ENCODE measurements around the gene ZNF469. TPM values are rescaled to one million over a fixed set of nuclear protein-coding genes. Genes with fewer than 3 reads are reported as not detected.

Gene ZNF469
- total and polyA plus RNA-seq, 9 of the 15 experiments (the other 6 are each of a cell fraction or from before 2014, with no cell fraction given): 0.01 to 0.04 TPM; not detected in 7

DNA sequence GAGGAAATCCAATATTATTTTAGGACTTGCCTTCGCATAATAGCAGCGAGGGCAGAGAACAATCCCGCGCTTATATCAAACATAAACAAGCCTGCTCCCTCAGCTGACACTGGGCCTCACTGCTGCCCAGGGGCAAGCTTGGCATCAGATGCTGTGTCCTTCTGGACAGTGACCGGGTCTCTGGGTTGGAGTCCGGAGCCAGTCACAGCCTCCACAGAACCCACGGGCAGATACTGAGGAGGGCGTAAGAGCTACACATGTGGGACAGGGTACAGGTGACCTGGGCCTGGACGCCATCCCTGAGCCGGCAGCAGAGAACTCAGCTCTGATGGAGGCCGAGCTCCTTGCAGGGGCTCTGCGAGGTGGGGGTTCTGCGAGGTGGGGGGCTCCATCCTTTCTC is 14.7 kb upstream of the ZNF469 start:
- no peak for DNase-seq (ENCODE audit: extremely low read depth in 1 of 4, low spot score in 3 of 4)
- FAIRE-seq: no peak
- no peaks in the 10 kb centered on the region for H4K20me1 ChIP-seq (replicated peaks; ENCODE audit: control insufficient read depth, insufficient read depth, low read length)
- H3K27me3 ChIP-seq (ENCODE audit: control insufficient read depth in 2 of 2, insufficient read depth in 2 of 2, low read length in 2 of 2): peaks cover 0 to 44% of the 10 kb centered on the region in 2 experiments; a peak in 3 of 5 replicates
- no peak overlapping the region for H3K9ac ChIP-seq (ENCODE audit: insufficient read depth in 1 of 2, low read depth in 2 of 2, low read length in 2 of 2)
- no peak for ATAC-seq
- WGBS (ENCODE audit: insufficient coverage, low coverage, missing lambda C conversion rate): 12% methylated on average over 13 of the region's 13 CpGs
- no peak for TF ChIP-seq HMGN3 (IDR thresholded peaks at IDR 0.05; ENCODE audit: borderline replicate concordance, extremely low read depth, insufficient read length, low read depth, low read length)
- no peaks in the 10 kb centered on the region for H3K4me1 ChIP-seq (replicated peaks in 1 of 2; ENCODE audit: control insufficient read depth in 2 of 2, insufficient read depth in 2 of 2, low read length in 2 of 2)
- no peak overlapping the region for H3K27ac ChIP-seq (ENCODE audit: extremely low read depth, low read depth, low read length)
- in situ Hi-C loops (cut with MboI) (no loop called here), intact Hi-C loops (cut with micrococcal nuclease) (no loop called here)
- no peaks in the 10 kb centered on the region for H3K36me3 ChIP-seq (ENCODE audit: control insufficient read depth, insufficient read depth, low read length)
- ChIA-PET POLR2A (interaction anchor here (0.9 to 1.4 kb wide), 3 partner anchors 8 to 78 kb away, joined by 3 to 5 read pairs (median 3); no protein-coding TSS in a partner anchor), CTCF (ENCODE audit: low intra/inter-chr PET ratio) (no interaction called here)
- no peak overlapping the region for H3K4me2 ChIP-seq (ENCODE audit: insufficient read depth, low read length)
- no TSS peak for BruUV-seq (replicated peaks)
- peaks cover 8% of the 10 kb centered on the region; the same call in 1 of the 2 replicates for H3K9me3 ChIP-seq (replicated peaks; ENCODE audit: control insufficient read depth, insufficient read depth, low read depth, low read length)
- no peak overlapping the region for H3K4me3 ChIP-seq
- no peaks in the 10 kb centered on the region for H3K9me1 ChIP-seq (ENCODE audit: control insufficient read depth, insufficient read depth, low read length)
- no peaks in the 10 kb centered on the region for H3K79me2 ChIP-seq (ENCODE audit: control insufficient read depth, insufficient read depth, low read length)
- H2AFZ ChIP-seq (ENCODE audit: low read depth, low read length): no peak overlapping the region

DNA sequence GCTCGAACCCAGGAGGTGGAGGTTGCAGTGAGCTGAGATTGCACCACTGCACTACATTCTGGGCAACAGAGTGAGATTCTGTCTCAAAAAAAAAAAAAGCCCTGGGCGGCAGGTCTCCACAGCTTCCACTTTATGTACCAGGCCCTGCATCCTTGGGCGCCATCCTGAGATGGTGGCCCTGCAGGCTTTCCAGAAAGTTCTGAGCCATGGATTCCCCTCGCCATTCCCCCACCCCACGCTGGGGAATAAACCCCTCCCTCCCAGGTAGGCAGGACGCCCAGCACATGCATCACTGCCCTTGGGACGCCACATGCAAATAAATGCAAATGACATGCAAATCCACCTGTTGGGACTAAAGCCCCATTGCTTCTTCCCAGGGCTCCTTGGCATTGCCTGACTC is 13.8 kb upstream of the ZNF469 start:
- peaks cover 2 to 46% of the 10 kb centered on the region in 2 experiments; a peak in 4 of 5 replicates for H3K27me3 ChIP-seq (ENCODE audit: control insufficient read depth in 2 of 2, insufficient read depth in 2 of 2, low read length in 2 of 2)
- POLR2A ChIA-PET: no interaction called here
- ATAC-seq: no peak
- no peak overlapping the region for H3K27ac ChIP-seq (ENCODE audit: extremely low read depth, low read depth, low read length)
- H3K36me3 ChIP-seq (ENCODE audit: control insufficient read depth, insufficient read depth, low read length): no peaks in the 10 kb centered on the region
- no peak overlapping the region for H3K9ac ChIP-seq (ENCODE audit: insufficient read depth in 1 of 2, low read depth in 2 of 2, low read length in 2 of 2)
- TF ChIP-seq HOXB6 (CRISPR knock-in tag; IDR thresholded peaks at IDR 0.05; ENCODE audit: borderline replicate concordance) (no peak), RCOR1 (IDR thresholded peaks at IDR 0.05; ENCODE audit: borderline replicate concordance in 1 of 2, low read depth in 2 of 2, low read length in 2 of 2) (no peak), ZNF263 (CRISPR knock-in tag; IDR thresholded peaks at IDR 0.05; ENCODE audit: borderline replicate concordance) (no peak), ZNF696 (CRISPR knock-in tag; conservative IDR thresholded peaks at IDR 0.05) (no peak), WHSC1 (IDR thresholded peaks at IDR 0.05; ENCODE audit: low read length) (no peak), GTF2A2 (tag; IDR thresholded peaks at IDR 0.05) (no peak), SAFB2 (IDR thresholded peaks at IDR 0.05; ENCODE audit: borderline replicate concordance, low read depth, low read length, severe bottlenecking) (no peak)
- TF ChIP-seq, protein P1, sequence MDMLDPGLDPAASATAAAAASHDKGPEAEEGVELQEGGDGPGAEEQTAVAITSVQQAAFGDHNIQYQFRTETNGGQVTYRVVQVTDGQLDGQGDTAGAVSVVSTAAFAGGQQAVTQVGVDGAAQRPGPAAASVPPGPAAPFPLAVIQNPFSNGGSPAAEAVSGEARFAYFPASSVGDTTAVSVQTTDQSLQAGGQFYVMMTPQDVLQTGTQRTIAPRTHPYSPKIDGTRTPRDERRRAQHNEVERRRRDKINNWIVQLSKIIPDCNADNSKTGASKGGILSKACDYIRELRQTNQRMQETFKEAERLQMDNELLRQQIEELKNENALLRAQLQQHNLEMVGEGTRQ (CRISPR knock-in tag; IDR thresholded peaks at IDR 0.05): no peak
- no peaks in the 10 kb centered on the region for H3K9me1 ChIP-seq (ENCODE audit: control insufficient read depth, insufficient read depth, low read length)
- CTCF ChIA-PET (ENCODE audit: low intra/inter-chr PET ratio): no interaction called here
- no peak for DNase-seq (ENCODE audit: extremely low read depth in 1 of 4, low spot score in 3 of 4)
- WGBS (ENCODE audit: insufficient coverage, low coverage, missing lambda C conversion rate): 7% methylated on average over 7 of the region's 7 CpGs
- no TSS peak for BruUV-seq (replicated peaks)
- no peak overlapping the region for H2AFZ ChIP-seq (ENCODE audit: low read depth, low read length)
- intact Hi-C loops (cut with micrococcal nuclease) (no loop called here), in situ Hi-C loops (cut with MboI) (no loop called here)
- H3K4me2 ChIP-seq (ENCODE audit: insufficient read depth, low read length): no peak overlapping the region
- H4K20me1 ChIP-seq (replicated peaks; ENCODE audit: control insufficient read depth, insufficient read depth, low read length): no peaks in the 10 kb centered on the region
- peaks cover 8% of the 10 kb centered on the region; the same call in 1 of the 2 replicates for H3K9me3 ChIP-seq (replicated peaks; ENCODE audit: control insufficient read depth, insufficient read depth, low read depth, low read length)
- no peak for FAIRE-seq
- H3K79me2 ChIP-seq (ENCODE audit: control insufficient read depth, insufficient read depth, low read length): no peaks in the 10 kb centered on the region
- H3K4me1 ChIP-seq (replicated peaks in 1 of 2; ENCODE audit: control insufficient read depth in 2 of 2, insufficient read depth in 2 of 2, low read length in 2 of 2): no peaks in the 10 kb centered on the region
- no peak overlapping the region for H3K4me3 ChIP-seq

All from K562 (cell line).